GM19455 (cell line): Measurements from ENCODE around the gene SSBP3.
"Not testable (repeated sequence)": the region's sequence is repeated elsewhere in the genome, so short reads cannot be mapped to it uniquely, and the experiment has no call there.

Source experiments
- ATAC-seq: cut with Tn5 transposase; IDR thresholded peaks from one replicate; pipeline ENCODE4 v1.9.1; 2021; ENCODE audit not compliant: unreplicated experiment

The SSBP3 gene

GRCh38 chr1:54227891-54228310 is 178.3 kb downstream of the SSBP3 start:
- ATAC-seq, result no peak

DNA sequence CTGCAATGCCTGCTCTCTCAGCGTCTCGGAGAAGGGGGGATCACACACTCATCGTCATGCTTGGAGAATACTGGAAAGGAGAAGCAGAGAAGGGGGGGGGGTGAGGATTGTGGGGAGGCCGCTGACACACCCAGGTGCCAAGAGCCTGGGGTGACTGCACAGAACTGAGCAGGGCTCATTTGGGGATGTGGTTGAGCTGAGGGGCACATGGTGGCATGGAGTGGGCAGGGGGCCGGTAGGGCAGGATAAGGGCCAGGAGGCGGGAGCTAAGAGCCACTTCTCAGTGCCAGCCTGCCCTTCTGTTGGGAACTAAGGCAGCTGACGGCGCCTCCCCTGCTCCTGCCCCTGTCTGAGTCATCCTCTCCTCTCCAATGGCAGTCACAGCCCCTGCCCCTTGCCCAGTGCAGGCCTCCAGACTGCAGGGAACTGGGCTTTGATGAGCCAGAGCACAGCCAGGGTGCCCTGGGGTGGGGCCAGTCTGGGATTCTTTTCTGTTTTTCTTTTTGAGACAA is 179.0 kb downstream of the SSBP3 start:
- no peak for ATAC-seq

DNA sequence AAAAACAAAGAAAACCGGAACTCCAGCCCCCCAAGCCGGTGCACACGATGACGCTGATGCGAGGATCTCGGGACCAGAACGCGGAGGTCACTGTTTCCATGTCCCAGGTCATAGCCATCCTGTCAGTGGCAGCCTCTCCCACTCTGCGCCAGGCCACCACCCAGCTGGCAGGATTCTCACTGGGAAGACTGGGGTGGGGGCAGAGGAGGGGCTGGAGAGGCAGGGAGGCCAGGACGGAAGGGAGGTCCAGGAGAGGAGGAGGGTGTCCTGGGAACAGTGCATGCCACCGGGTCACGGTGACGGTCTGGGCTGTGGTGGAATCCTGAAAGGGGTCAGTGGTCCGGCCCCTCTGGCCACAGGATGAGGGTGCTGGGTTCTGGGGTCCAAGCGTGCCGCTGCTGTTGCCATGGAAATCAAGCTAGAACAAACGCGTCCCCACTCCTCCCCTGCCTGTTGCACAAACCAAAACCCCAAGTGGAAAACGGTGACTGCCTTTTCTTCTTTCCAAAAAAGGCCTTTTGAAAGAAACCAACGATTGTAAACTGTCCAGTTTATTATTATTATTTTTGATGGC is 180.1 kb downstream of the SSBP3 start:
- ATAC-seq, result no peak

GRCh38 chr1:54225378-54225777 is 180.8 kb downstream of the SSBP3 start:
- no peak for ATAC-seq

- ATAC-seq, result no peak
These were observed 182.0 kb downstream of the SSBP3 start for GRCh38 chr1:54224233-54224632.

DNA sequence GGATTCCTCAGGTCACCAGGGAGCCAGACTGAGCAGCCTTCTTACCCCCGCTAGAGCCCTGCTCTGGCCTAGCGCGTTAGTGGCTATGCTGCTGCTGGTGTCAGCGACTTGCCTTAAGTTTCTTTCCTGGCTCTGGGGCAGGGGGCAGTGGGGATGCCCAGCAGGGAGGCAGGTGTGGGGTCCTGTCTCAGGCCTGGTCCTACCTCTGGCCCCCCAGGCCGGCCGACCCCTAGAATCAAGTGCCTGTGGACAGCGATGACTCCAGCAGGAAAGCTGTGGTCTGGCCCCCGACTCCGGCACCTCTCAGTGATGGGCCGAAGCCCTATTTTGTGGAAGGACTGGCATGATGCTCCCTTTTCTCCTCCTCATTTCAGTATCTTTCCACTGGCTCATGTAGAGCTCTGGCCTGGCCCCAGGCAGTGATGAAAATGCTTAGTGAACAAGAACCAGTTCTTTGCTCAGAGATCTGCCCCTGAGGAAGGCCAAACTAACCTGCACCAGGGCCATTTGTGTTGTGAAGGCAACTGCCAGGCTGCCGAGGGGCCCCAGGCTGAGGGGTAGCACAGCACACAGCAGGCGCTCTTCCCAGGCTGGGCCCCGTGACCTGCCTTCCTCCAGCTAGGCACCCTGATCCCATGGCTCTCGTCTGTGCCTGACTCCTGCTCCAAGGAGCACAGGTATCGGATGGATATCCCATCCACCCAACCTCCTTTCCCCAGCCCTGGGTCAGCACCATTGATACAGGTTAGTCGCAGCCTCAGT is 182.6 kb downstream of the SSBP3 start:
- no peak for ATAC-seq

- no peak for ATAC-seq
These were observed 183.5 kb downstream of the SSBP3 start for GRCh38 chr1:54222711-54223110.

- no peak for ATAC-seq
These were observed 184.2 kb downstream of the SSBP3 start for GRCh38 chr1:54221867-54222484.

- ATAC-seq, result no peak
These were observed 184.9 kb downstream of the SSBP3 start for GRCh38 chr1:54221113-54221834.

- no peak for ATAC-seq
These were observed 186.0 kb downstream of the SSBP3 start for GRCh38 chr1:54220004-54220811.

GRCh38 chr1:54219688-54220003 is 186.5 kb downstream of the SSBP3 start:
- no peak for ATAC-seq

DNA sequence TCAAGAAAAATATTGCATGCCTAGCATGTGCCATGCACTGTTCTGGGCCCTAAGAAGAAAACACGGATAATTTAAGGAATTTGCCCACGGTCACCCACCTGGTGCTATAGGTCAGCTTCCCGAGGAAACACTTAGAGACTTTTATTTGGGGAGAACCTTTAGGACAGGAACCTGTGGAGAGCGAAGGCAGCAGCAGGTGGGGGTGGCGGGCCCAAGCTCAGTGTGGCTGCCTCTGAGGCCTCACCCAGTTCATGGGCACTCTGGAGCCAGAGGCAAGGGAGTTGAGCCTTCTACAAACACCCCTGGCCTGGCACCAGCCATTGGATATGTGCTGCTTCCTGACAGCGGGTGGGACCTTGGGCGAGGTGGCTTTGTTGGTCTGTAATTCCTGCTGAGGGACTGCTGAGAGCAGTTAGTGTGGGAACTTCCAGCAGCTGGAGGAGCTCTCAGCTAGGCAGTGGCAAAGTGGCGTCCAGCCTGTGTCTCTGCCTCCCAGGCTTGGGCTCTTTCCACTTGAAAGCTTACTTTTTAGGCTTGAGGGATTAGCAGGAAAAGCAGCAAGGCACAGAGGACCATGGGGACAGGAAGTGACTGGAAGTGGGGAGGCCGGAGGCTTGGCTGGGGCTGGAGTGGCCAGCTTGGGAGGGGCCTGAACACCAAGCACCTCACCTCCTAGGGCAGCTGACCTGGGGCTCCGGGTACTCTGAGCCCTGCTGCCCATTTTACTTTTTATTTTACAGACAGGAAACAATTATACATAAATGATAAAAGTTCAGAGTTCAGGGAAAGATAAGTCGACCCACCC is 187.1 kb downstream of the SSBP3 start:
- no peak for ATAC-seq

GRCh38 chr1:54215523-54215922 is 190.7 kb downstream of the SSBP3 start:
- ATAC-seq, result no peak

DNA sequence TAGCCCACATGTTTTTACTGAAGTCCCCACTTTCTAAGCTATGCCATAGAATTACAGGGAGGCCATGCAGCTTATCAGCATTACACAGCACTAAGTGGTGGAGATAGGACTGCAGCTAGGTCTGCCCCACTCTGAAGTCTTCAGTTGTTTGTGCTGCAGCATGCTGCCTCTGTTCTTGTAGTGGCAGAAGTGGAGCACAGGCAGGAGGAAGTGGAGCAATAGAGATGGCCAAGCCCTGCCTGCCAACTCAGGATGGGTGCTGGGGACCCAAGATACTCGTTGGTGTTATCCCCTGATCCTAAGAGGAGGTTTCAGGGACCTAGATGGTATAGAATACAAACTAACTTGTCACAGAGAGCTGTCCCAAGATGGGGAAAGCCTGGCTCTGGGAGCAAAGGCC is 193.3 kb downstream of the SSBP3 start:
- ATAC-seq, result no peak

- ATAC-seq, result not testable (repeated sequence)
These were observed 198.3 kb downstream of the SSBP3 start for GRCh38 chr1:54207896-54208295.

GRCh38 chr1:54207287-54207686 is 198.9 kb downstream of the SSBP3 start:
- ATAC-seq, result no peak

- ATAC-seq, result no peak
These were observed 202.0 kb downstream of the SSBP3 start for GRCh38 chr1:54204199-54204598.

GRCh38 chr1:54200519-54200997 is 205.6 kb downstream of the SSBP3 start:
- ATAC-seq, result peak; percentile 16

GRCh38 chr1:54199765-54200518 is 206.3 kb downstream of the SSBP3 start, which contains the start of the genes CYB5RL and MRPL37:
CYB5RL (minus strand) TSS chr1:54200030; CDS start chr1:54195616, 4,414 bp downstream.
MRPL37 (plus strand) TSS chr1:54200167; CDS start chr1:54200244, 77 bp downstream.
- peak; percentile 98 for ATAC-seq
